WTC11 (cell line): ENCODE data around the gene POLR3H.

ENCODE experiments used
- CTCF ChIP-seq: fragments of 200-600 bp; IDR thresholded peaks from 2 replicates; pipeline ENCODE4 v1.8.0; 2022; ENCODE audit warnings: antibody characterized with exemption
- E2F1 ChIP-seq: sonication (generic); formaldehyde crosslinking; IDR thresholded peaks from 2 replicates; pipeline ENCODE4 v1.8.0; 2022; ENCODE audit warnings: mild to moderate bottlenecking, missing genetic modification reagents
- ELF4 ChIP-seq: sonication (generic); formaldehyde crosslinking; IDR thresholded peaks from 2 replicates; pipeline ENCODE4 v1.8.1; 2022; ENCODE audit warnings: low read depth, mild to moderate bottlenecking, moderate library complexity, missing genetic modification reagents
- FOXP1 ChIP-seq: sonication (generic); formaldehyde crosslinking; IDR thresholded peaks from 2 replicates; pipeline ENCODE4 v1.8.0; 2022; ENCODE audit warnings: missing genetic modification reagents, mild to moderate bottlenecking, moderate library complexity, borderline replicate concordance
- GABPB1 ChIP-seq: sonication (generic); formaldehyde crosslinking; IDR thresholded peaks from 2 replicates; pipeline ENCODE4 v1.8.1; 2023; ENCODE audit warnings: mild to moderate bottlenecking, missing genetic modification reagents
- JUN ChIP-seq: sonication (generic); formaldehyde crosslinking; IDR thresholded peaks from 2 replicates; pipeline ENCODE4 v1.8.0; 2023; ENCODE audit warnings: mild to moderate bottlenecking, missing genetic modification reagents
- RELA ChIP-seq: sonication (generic); formaldehyde crosslinking; IDR thresholded peaks from 2 replicates; pipeline ENCODE4 v1.8.1; 2022; ENCODE audit warnings: missing genetic modification reagents, mild to moderate bottlenecking, borderline replicate concordance
- SMAD3 ChIP-seq: sonication (generic); formaldehyde crosslinking; IDR thresholded peaks from 2 replicates; pipeline ENCODE4 v1.8.0; 2022; ENCODE audit warnings: missing genetic modification reagents, mild to moderate bottlenecking, borderline replicate concordance
- TF ChIP-seq, protein P1 (sequence below): sonication (generic); formaldehyde crosslinking; IDR thresholded peaks from 2 replicates; pipeline ENCODE4 v1.8.1; 2023; ENCODE audit warnings: mild to moderate bottlenecking, moderate library complexity, missing genetic modification reagents
- TF ChIP-seq, protein P2 (sequence below): sonication (generic); formaldehyde crosslinking; IDR thresholded peaks from 2 replicates; pipeline ENCODE4 v1.8.0; 2022; ENCODE audit warnings: mild to moderate bottlenecking, missing genetic modification reagents
- TF ChIP-seq, protein P3 (sequence below): sonication (generic); formaldehyde crosslinking; IDR thresholded peaks from 2 replicates; pipeline ENCODE4 v1.8.1; 2022; ENCODE audit warnings: low read depth, missing genetic modification reagents, borderline replicate concordance
- TF ChIP-seq, protein P4 (sequence below): sonication (generic); formaldehyde crosslinking; IDR thresholded peaks from 2 replicates; pipeline ENCODE4 v1.8.1; 2023; ENCODE audit warnings: mild to moderate bottlenecking, missing genetic modification reagents, moderate library complexity

DNA sequence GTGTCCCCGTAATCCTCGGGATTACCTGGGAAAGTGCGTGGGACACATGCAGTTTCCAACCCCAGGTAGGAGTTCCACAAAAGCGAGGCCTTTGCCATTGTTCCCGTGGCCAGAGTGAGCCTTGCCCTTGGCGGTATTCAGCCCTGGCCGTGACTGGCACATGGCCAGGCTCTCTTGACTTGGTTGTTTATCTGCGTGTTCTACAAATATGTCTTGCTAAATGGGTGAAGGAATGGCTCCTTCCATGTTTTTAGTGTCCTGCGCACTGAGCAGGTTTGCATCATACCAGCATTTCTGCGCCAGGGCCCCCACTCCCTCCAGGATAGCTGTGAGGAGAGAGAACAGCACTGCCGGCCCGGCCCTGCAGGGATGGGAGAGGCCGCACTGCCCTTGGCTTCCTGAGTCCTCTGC is 20.0 kb downstream of the POLR3H start:
- TF ChIP-seq CTCF (no peak), E2F1 (CRISPR knock-in tag) (no peak), RELA (CRISPR knock-in tag) (no peak), GABPB1 (CRISPR knock-in tag) (no peak), JUN (CRISPR knock-in tag) (no peak), FOXP1 (CRISPR knock-in tag) (no peak), SMAD3 (CRISPR knock-in tag) (no peak), ELF4 (no peak)
- TF ChIP-seq, protein P1, sequence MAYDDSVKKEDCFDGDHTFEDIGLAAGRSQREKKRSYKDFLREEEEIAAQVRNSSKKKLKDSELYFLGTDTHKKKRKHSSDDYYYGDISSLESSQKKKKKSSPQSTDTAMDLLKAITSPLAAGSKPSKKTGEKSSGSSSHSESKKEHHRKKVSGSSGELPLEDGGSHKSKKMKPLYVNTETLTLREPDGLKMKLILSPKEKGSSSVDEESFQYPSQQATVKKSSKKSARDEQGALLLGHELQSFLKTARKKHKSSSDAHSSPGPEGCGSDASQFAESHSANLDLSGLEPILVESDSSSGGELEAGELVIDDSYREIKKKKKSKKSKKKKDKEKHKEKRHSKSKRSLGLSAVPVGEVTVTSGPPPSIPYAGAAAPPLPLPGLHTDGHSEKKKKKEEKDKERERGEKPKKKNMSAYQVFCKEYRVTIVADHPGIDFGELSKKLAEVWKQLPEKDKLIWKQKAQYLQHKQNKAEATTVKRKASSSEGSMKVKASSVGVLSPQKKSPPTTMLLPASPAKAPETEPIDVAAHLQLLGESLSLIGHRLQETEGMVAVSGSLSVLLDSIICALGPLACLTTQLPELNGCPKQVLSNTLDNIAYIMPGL (CRISPR knock-in tag): no peak
- TF ChIP-seq, protein P2, sequence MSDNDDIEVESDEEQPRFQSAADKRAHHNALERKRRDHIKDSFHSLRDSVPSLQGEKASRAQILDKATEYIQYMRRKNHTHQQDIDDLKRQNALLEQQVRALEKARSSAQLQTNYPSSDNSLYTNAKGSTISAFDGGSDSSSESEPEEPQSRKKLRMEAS (CRISPR knock-in tag): no peak
- TF ChIP-seq, protein P3, sequence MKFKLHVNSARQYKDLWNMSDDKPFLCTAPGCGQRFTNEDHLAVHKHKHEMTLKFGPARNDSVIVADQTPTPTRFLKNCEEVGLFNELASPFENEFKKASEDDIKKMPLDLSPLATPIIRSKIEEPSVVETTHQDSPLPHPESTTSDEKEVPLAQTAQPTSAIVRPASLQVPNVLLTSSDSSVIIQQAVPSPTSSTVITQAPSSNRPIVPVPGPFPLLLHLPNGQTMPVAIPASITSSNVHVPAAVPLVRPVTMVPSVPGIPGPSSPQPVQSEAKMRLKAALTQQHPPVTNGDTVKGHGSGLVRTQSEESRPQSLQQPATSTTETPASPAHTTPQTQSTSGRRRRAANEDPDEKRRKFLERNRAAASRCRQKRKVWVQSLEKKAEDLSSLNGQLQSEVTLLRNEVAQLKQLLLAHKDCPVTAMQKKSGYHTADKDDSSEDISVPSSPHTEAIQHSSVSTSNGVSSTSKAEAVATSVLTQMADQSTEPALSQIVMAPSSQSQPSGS (CRISPR knock-in tag): no peak
- TF ChIP-seq, protein P4, sequence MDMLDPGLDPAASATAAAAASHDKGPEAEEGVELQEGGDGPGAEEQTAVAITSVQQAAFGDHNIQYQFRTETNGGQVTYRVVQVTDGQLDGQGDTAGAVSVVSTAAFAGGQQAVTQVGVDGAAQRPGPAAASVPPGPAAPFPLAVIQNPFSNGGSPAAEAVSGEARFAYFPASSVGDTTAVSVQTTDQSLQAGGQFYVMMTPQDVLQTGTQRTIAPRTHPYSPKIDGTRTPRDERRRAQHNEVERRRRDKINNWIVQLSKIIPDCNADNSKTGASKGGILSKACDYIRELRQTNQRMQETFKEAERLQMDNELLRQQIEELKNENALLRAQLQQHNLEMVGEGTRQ (CRISPR knock-in tag): no peak
